ENCODE data around the gene LMOD2. TPM values are rescaled to one million over a fixed set of nuclear protein-coding genes. Genes with fewer than 3 reads are reported as not detected.
A peak's percentile ranks its signal among the peaks of the same experiment; 100 is the strongest.

Gene LMOD2
- total RNA-seq, 1 experiment from 2014 or later = not detected

DNA sequence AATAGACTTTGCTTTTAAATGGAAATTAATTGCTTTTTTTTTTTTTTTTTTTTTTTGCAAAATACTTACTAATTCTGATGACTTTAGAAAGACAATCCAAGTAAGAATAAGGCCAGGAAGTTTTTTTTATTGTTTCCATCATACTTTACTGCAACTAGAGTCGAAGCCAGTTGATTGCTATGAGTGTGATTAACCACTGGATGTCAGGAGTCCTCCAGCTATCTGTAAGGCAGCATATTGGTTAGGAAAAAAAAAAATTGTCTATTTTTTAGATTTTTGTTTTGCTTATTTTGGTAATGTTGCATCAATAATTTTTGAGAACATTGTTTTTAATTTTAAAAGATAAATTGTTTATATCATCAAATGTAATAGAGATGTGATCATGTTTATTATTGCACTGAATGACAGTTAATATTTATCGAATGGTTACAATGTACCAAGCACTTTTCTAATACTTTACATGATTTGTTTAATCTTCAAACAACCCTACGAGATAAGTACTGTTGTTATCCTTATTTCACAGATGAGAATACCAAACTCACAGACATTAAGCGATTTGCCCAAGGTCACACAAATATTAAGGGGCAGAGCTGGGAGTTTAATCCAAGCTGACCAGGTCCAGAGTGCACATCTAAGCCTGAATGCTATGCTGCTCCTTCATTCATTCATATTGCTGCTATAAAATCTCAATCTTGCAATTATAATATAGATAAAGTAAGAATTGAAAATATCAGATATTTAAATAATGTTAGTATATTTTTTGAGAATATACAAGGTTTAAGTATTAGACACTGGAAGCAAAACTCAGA, 19.9 kb upstream of the LMOD2 start:
- no peak overlapping the region for H3K27ac Mint-ChIP-seq
- Histone ChIP-seq H2AK5ac (ENCODE audit: insufficient read length, low read length) (no peak overlapping the region), H2BK12ac (ENCODE audit: insufficient read length, low read depth, low read length) (no peak overlapping the region), H3K9me3 (ENCODE audit: control insufficient read depth, low read depth, low read length) (no peaks in the 10 kb centered on the region), H2AFZ (ENCODE audit: low read length) (no peak overlapping the region), H4K8ac (replicated peaks; ENCODE audit: insufficient read length, low read depth, low read length) (no peak overlapping the region), H3K4me1 (ENCODE audit: insufficient read depth, low read length) (no peaks in the 10 kb centered on the region), H2BK15ac (ENCODE audit: low read depth, low read length) (no peak overlapping the region), H3K4me2 (ENCODE audit: insufficient read depth, insufficient read length, low read length) (no peak overlapping the region), H3K56ac (ENCODE audit: insufficient read length, low read depth, low read length) (no peak overlapping the region), H3K18ac (ENCODE audit: insufficient read length, low read depth, low read length) (no peak overlapping the region), H4K5ac (ENCODE audit: insufficient read length, low read depth, low read length) (no peak overlapping the region), H3K14ac (ENCODE audit: insufficient read depth, low read length) (no peak overlapping the region), H3K9ac (ENCODE audit: extremely low read depth, insufficient read length, low read length) (no peak overlapping the region), H3K79me2 (ENCODE audit: insufficient read depth, low read length) (no peaks in the 10 kb centered on the region), H2BK5ac (ENCODE audit: insufficient read length, low read length) (no peak overlapping the region), H4K91ac (ENCODE audit: insufficient read length, low read depth, low read length) (no peak overlapping the region), H3K27me3 (ENCODE audit: insufficient read depth, low read length) (no peaks in the 10 kb centered on the region; the same call in 1 of the 2 replicates), H3K23me2 (ENCODE audit: insufficient read length, low read depth, low read length, poor library complexity, severe bottlenecking) (no peaks in the 10 kb centered on the region), H3K23ac (ENCODE audit: insufficient read length, low read depth, low read length) (no peak overlapping the region), H3T11ph (ENCODE audit: low read length) (no peak overlapping the region), H3K79me1 (ENCODE audit: insufficient read depth, low read depth, low read length, poor library complexity, severe bottlenecking) (no peaks in the 10 kb centered on the region), H3K4ac (ENCODE audit: low read depth, low read length) (no peak overlapping the region), H2BK120ac (ENCODE audit: low read depth, low read length, poor library complexity, severe bottlenecking) (no peak overlapping the region), H3K27ac (ENCODE audit: insufficient read length, low read depth, low read length) (no peak overlapping the region), H4K20me1 (ENCODE audit: control insufficient read depth, insufficient read depth, insufficient read length) (no peaks in the 10 kb centered on the region), H2BK20ac (ENCODE audit: low read depth, low read length, poor library complexity, severe bottlenecking) (no peak overlapping the region)
- DNase-seq = no peak
- H3K36me3 Mint-ChIP-seq (ENCODE audit: insufficient read depth in 1 of 3, low read depth in 3 of 3) = no peaks in the 10 kb centered on the region; a peak in 1 of 7 replicates
- no peak overlapping the region for H3K4me3 Mint-ChIP-seq
- TF ChIP-seq, protein P1, sequence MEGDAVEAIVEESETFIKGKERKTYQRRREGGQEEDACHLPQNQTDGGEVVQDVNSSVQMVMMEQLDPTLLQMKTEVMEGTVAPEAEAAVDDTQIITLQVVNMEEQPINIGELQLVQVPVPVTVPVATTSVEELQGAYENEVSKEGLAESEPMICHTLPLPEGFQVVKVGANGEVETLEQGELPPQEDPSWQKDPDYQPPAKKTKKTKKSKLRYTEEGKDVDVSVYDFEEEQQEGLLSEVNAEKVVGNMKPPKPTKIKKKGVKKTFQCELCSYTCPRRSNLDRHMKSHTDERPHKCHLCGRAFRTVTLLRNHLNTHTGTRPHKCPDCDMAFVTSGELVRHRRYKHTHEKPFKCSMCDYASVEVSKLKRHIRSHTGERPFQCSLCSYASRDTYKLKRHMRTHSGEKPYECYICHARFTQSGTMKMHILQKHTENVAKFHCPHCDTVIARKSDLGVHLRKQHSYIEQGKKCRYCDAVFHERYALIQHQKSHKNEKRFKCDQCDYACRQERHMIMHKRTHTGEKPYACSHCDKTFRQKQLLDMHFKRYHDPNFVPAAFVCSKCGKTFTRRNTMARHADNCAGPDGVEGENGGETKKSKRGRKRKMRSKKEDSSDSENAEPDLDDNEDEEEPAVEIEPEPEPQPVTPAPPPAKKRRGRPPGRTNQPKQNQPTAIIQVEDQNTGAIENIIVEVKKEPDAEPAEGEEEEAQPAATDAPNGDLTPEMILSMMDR (conservative IDR thresholded peaks at IDR 0.05) = peak; percentile 83
- H3K27me3 Mint-ChIP-seq (ENCODE audit: low read depth) = no peaks in the 10 kb centered on the region
- peaks cover 5 to 6% of the 10 kb centered on the region in 2 experiments; a peak in 3 of 4 replicates for H3K4me1 Mint-ChIP-seq
- H3K9me3 Mint-ChIP-seq = no peaks in the 10 kb centered on the region; a peak in 1 of 5 replicates
- WGBS (ENCODE audit: extremely low coverage, insufficient read length, low lambda C conversion rate) = no CpG with 5 or more reads among the region's 4 CpGs

Data from H9 (cell line).